Measurements from ENCODE around the gene ENAM.

The ENAM gene

GRCh38 chr4:70628444-70628843 lies at the start of gene ENAM:
Gene ENAM (plus strand): TSS chr4:70628744. CDS start chr4:70629501, 757 bp downstream.
- no peak for DNase-seq (ENCODE audit: low read depth in 2 of 2)

- DNase-seq (ENCODE audit: low read depth in 2 of 2) = no peak
These were observed 46.6 kb upstream of the ENAM start for GRCh38 chr4:70581980-70582379.

- no peak for DNase-seq (ENCODE audit: low read depth in 2 of 2)
These were observed 44.4 kb upstream of the ENAM start for GRCh38 chr4:70583952-70584834.

- DNase-seq (ENCODE audit: low read depth in 2 of 2) = no peak
These were observed 41.7 kb upstream of the ENAM start for GRCh38 chr4:70586841-70587240.

- DNase-seq (ENCODE audit: low read depth in 2 of 2) = no peak
These were observed 38.8 kb upstream of the ENAM start for GRCh38 chr4:70589785-70590184.

GRCh38 chr4:70591955-70592582 lies 36.5 kb upstream of the ENAM start, which contains the start of gene AMBN:
Gene AMBN (plus strand): TSS chr4:70592256. CDS start chr4:70592359, 103 bp downstream.
- DNase-seq (ENCODE audit: low read depth in 2 of 2) = no peak

GRCh38 chr4:70594196-70594595 lies 34.3 kb upstream of the ENAM start:
- no peak for DNase-seq (ENCODE audit: low read depth in 2 of 2)

- no peak for DNase-seq (ENCODE audit: low read depth in 2 of 2)
These were observed 28.2 kb upstream of the ENAM start for GRCh38 chr4:70600305-70600704.

- no peak for DNase-seq (ENCODE audit: low read depth in 2 of 2)
These were observed 27.6 kb upstream of the ENAM start for GRCh38 chr4:70600977-70601376.

GRCh38 chr4:70601422-70602039 lies 27.0 kb upstream of the ENAM start:
- DNase-seq (ENCODE audit: low read depth in 2 of 2) = peak; percentile 17 to 21

- DNase-seq (ENCODE audit: low read depth in 2 of 2) = no peak
These were observed 24.7 kb upstream of the ENAM start for GRCh38 chr4:70603856-70604255.

- DNase-seq (ENCODE audit: low read depth in 2 of 2) = no peak
These were observed 22.1 kb upstream of the ENAM start for GRCh38 chr4:70606459-70606858.

GRCh38 chr4:70607334-70607853 lies 21.1 kb upstream of the ENAM start:
- no peak for DNase-seq (ENCODE audit: low read depth in 2 of 2)

GRCh38 chr4:70608324-70608723 lies 20.2 kb upstream of the ENAM start:
- no peak for DNase-seq (ENCODE audit: low read depth in 2 of 2)

GRCh38 chr4:70613306-70614183 lies 15.0 kb upstream of the ENAM start:
- DNase-seq (ENCODE audit: low read depth in 2 of 2) = no peak

- no peak for DNase-seq (ENCODE audit: low read depth in 2 of 2)
These were observed 14.4 kb upstream of the ENAM start for GRCh38 chr4:70614184-70614555.

- DNase-seq (ENCODE audit: low read depth in 2 of 2) = no peak
These were observed 9.3 kb upstream of the ENAM start for GRCh38 chr4:70619288-70619687.

- no peak for DNase-seq (ENCODE audit: low read depth in 2 of 2)
These were observed 8.8 kb upstream of the ENAM start for GRCh38 chr4:70619778-70620177.

GRCh38 chr4:70623323-70623722 lies 5.2 kb upstream of the ENAM start:
- no peak for DNase-seq (ENCODE audit: low read depth in 2 of 2)

- no peak for DNase-seq (ENCODE audit: low read depth in 2 of 2)
These were observed 4.2 kb upstream of the ENAM start for GRCh38 chr4:70624226-70624793.

- DNase-seq (ENCODE audit: low read depth in 2 of 2) = no peak
These were observed 924 bp upstream of the ENAM start for GRCh38 chr4:70627620-70628019.
